ENCODE data around the gene PAPPA2. TPM values are rescaled to one million over a fixed set of nuclear protein-coding genes. Genes with fewer than 3 reads are reported as not detected.

PAPPA2 gene
- total and polyA plus RNA-seq, 2 of the 8 experiments (the other 6 are each of a cell fraction or from before 2014, with no cell fraction given): 0.08 to 0.88 TPM

- peak overlapping the region; percentile 36 for H2BK20ac ChIP-seq (ENCODE audit: low read length)
- peak overlapping the region; percentile 94 for H2BK12ac ChIP-seq (ENCODE audit: low read depth, low read length)
- no peak overlapping the region for H3K9ac ChIP-seq (replicated peaks in 1 of 4; ENCODE audit: extremely low read depth in 1 of 4, low read depth in 3 of 4, low read length in 3 of 4)
- H2AFZ ChIP-seq (ENCODE audit: low read length): no peak overlapping the region
- no peak overlapping the region for H3K27ac ChIP-seq (ENCODE audit: low read depth, low read length)
- 78% methylated on average over 6 of the region's 6 CpGs; no CpG with 5 or more reads in 1 of the 2 experiments for WGBS, 2 experiments (ENCODE audit: extremely low coverage in 1 of 2, insufficient coverage in 1 of 2, insufficient read length in 1 of 2, insufficient replicate concordance in 2 of 2, low coverage in 1 of 2, low lambda C conversion rate in 2 of 2, missing lambda C conversion rate in 1 of 2)
- POLR2A ChIA-PET (ENCODE audit: partially characterized antibody): no interaction called here
- H2BK5ac ChIP-seq (ENCODE audit: low read depth, low read length): peak overlapping the region; percentile 72
- no peak overlapping the region for H3K14ac ChIP-seq (ENCODE audit: insufficient read length)
- H2BK15ac ChIP-seq (ENCODE audit: low read length): no peak overlapping the region
- no peak overlapping the region for H3K18ac ChIP-seq (ENCODE audit: extremely low read depth, low read length)
- peaks cover 2 to 8% (median 3%) of the 10 kb centered on the region in 4 experiments; a peak in 4 of 7 replicates for H3K4me1 ChIP-seq (replicated peaks in 1 of 4; ENCODE audit: control insufficient read depth in 3 of 4, insufficient read depth in 4 of 4, low read length in 3 of 4)
- peak overlapping the region; percentile 31 for H4K91ac ChIP-seq (replicated peaks; ENCODE audit: insufficient read length, low read length)
- H3K56ac ChIP-seq (replicated peaks; ENCODE audit: insufficient read length, low read depth, low read length): no peak overlapping the region
- H3K9me3 ChIP-seq (ENCODE audit: insufficient read depth in 2 of 2, low read depth in 1 of 2, low read length in 1 of 2): no peaks in the 10 kb centered on the region
- no peak overlapping the region for H3K4me3 ChIP-seq (ENCODE audit: extremely low read depth in 1 of 4, insufficient read depth in 2 of 4, low read depth in 3 of 4, low read length in 4 of 4)
- DNase-seq (ENCODE audit: low read depth in 1 of 2, low spot score in 2 of 2): no peak
- no peak overlapping the region for H4K8ac ChIP-seq (ENCODE audit: extremely low read depth, insufficient read depth, low read length)
- H3K4ac ChIP-seq (replicated peaks; ENCODE audit: insufficient read length, low read depth, low read length): no peak overlapping the region
- FAIRE-seq: no peak
- H3K23ac ChIP-seq (ENCODE audit: insufficient read length): no peak overlapping the region
- H3K79me1 ChIP-seq (ENCODE audit: low read depth, low read length): no peaks in the 10 kb centered on the region
- H2AK5ac ChIP-seq (ENCODE audit: low read depth, low read length): peak overlapping the region; percentile 100
- no peaks in the 10 kb centered on the region for H3K27me3 ChIP-seq (replicated peaks in 1 of 4; ENCODE audit: control insufficient read depth in 3 of 4, extremely low read depth in 1 of 4, insufficient read depth in 3 of 4, low read length in 3 of 4)
- H2BK120ac ChIP-seq (replicated peaks; ENCODE audit: low read depth, low read length): no peak overlapping the region
- H4K20me1 ChIP-seq (replicated peaks in 1 of 2; ENCODE audit: control insufficient read depth in 1 of 2, insufficient read depth in 2 of 2, low read length in 2 of 2): no peaks in the 10 kb centered on the region
- no peak overlapping the region for H4K5ac ChIP-seq (ENCODE audit: insufficient read length, low read depth, low read length)
- H3K4me2 ChIP-seq (ENCODE audit: insufficient read depth in 1 of 2, low read depth in 2 of 2, low read length in 2 of 2): no peak overlapping the region
- no peaks in the 10 kb centered on the region for H3K23me2 ChIP-seq (ENCODE audit: low read depth, low read length)
- H3K79me2 ChIP-seq (ENCODE audit: control insufficient read depth in 1 of 2, insufficient read depth in 2 of 2, low read length in 2 of 2): no peaks in the 10 kb centered on the region
- H3K36me3 ChIP-seq (ENCODE audit: control insufficient read depth in 2 of 4, insufficient read depth in 4 of 4, low read length in 3 of 4): no peaks in the 10 kb centered on the region
- CTCF ChIA-PET (ENCODE audit: partially characterized antibody): interaction anchor here (0.8 to 1.5 kb wide), 3 partner anchors 13 to 27 kb away, joined by 3 read pairs; no protein-coding TSS in a partner anchor
These were observed 352.6 kb downstream of the PAPPA2 start for GRCh38 chr1:176815621-176816020.
